Left lung (tissue), 10 donors: ENCODE measurements around the gene SPRED3. TPM values are rescaled to one million over a fixed set of nuclear protein-coding genes. Genes with fewer than 3 reads are reported as not detected.
"Not testable (repeated sequence)": the region's sequence is repeated elsewhere in the genome, so short reads cannot be mapped to it uniquely, and the experiment has no call there.

Source experiments
- ATAC-seq: fragments of 200-7000 bp; cut with Tn5 transposase; one replicate; pipeline ENCODE4 v1.9.1; 2020; ENCODE audit warnings: moderate library complexity
- DNase-seq, 4 donors: peaks; one replicate each; pipeline ENCODE4 v3.0.0-alpha.2; 2013 to 2020
- H3K27ac ChIP-seq, 2 donors: fragments of 200-600 bp; sonication (generic) in 1 of 2; one replicate each; pipeline versions ENCODE4 v1.5.0 to v1.8.0; 2020 to 2021
- H3K27me3 ChIP-seq, 2 donors: fragments of 200-600 bp; sonication (generic) in 1 of 2; one replicate each; pipeline versions ENCODE4 v1.5.0 to v1.8.0; 2020 to 2021
- H3K36me3 ChIP-seq, 2 donors: fragments of 200-600 bp; sonication (generic) in 1 of 2; one replicate each; pipeline versions ENCODE4 v1.5.0 to v1.8.0; 2020 to 2021
- H3K4me1 ChIP-seq, 2 donors: fragments of 200-600 bp; one replicate each; pipeline ENCODE4 v1.8.0; 2021
- H3K4me3 ChIP-seq, 2 donors: fragments of 200-600 bp; sonication (generic) in 1 of 2; one replicate each; pipeline versions ENCODE4 v1.5.0 to v1.8.0; 2020 to 2021; ENCODE audit warnings: mild to moderate bottlenecking in 1 of 2
- H3K9me3 ChIP-seq, 2 donors: fragments of 200-600 bp; sonication (generic) in 1 of 2; one replicate each; pipeline versions ENCODE4 v1.5.0 to v1.8.0; 2020 to 2021
- CTCF ChIP-seq, 2 donors: fragments of 200-600 bp; sonication (generic) in 1 of 2; IDR thresholded peaks; one replicate each; pipeline versions ENCODE4 v1.5.0 to v1.8.0; 2021; ENCODE audit warnings: antibody characterized with exemption in 2 of 2
- intact Hi-C, 2 donors: fragments of 100-400 bp; cut with DNase I; formaldehyde crosslinking; loops; one replicate each; pipeline versions ENCODE4 v1.11.2 to v1.14.2; 2022
- polyA plus RNA-seq, 6 donors: library from polyadenylated mRNA; unstranded; fragments of 120-200 nt; gene quantifications; one replicate each; pipeline ENCODE4 v1.2.1, GENCODE V29; 2013; ENCODE audit not compliant: insufficient read length in 6 of 6
- total RNA-seq, 2 donors: library from RNA; stranded (reverse); fragmentation: NEBNext Ultra II Directional; extraction: Animal tissue kit (Norgen Biotek cat#: 25700); gene quantifications; one replicate each; pipeline ENCODE4 v1.2.1, GENCODE V29; 2021
- donor health status: DM: no; HTN: yes; CAD: no.
- donor health status: DM: no; HTN: no; CAD: no.

Gene SPRED3
- total and polyA plus RNA-seq, 8 donors, result 0.27 to 1.9 (median 0.38) TPM

GRCh38 chr19:38362076-38362945, 26.2 kb upstream of the SPRED3 start:
- intact Hi-C loops, result no loop called here
- ATAC-seq (peak; percentile 91), DNase-seq (peak; percentile 32 to 94 (median 74))
- Histone ChIP-seq H3K4me1 (peaks cover 5 to 22% of the 10 kb centered on the region in 2 donors), H3K27ac (peak overlapping the region in 1 of 2 donors; percentile 4), H3K36me3 (no peaks in the 10 kb centered on the region), H3K4me3 (peak overlapping the region; percentile 54 to 66), H3K27me3 (peaks cover 4 to 47% of the 10 kb centered on the region in 2 donors), H3K9me3 (no peaks in the 10 kb centered on the region)
- no peak for TF ChIP-seq CTCF (IDR thresholded peaks at IDR 0.05)

GRCh38 chr19:38362946-38363688, 25.4 kb upstream of the SPRED3 start:
- intact Hi-C loops, H3K9me3 ChIP-seq, H3K27ac ChIP-seq, ATAC-seq, H3K36me3 ChIP-seq, DNase-seq: not testable (repeated sequence)
- peaks cover 5 to 22% of the 10 kb centered on the region in 2 donors for H3K4me1 ChIP-seq
- peak overlapping the region in 1 of 2 donors; percentile 66 for H3K4me3 ChIP-seq
- H3K27me3 ChIP-seq, result peaks cover 4 to 44% of the 10 kb centered on the region in 2 donors

GRCh38 chr19:38367041-38367440, 21.5 kb upstream of the SPRED3 start:
- peaks cover 5 to 9% of the 10 kb centered on the region in 2 donors for H3K4me1 ChIP-seq
- TF ChIP-seq CTCF (IDR thresholded peaks at IDR 0.05), result no peak
- no peak for DNase-seq

GRCh38 chr19:38369584-38369983, 18.9 kb upstream of the SPRED3 start:
- no peak for TF ChIP-seq CTCF (IDR thresholded peaks at IDR 0.05)

More at GRCh38 chr19:38367041-38367440, 21.5 kb upstream of the SPRED3 start:
- H3K36me3 ChIP-seq, result no peaks in the 10 kb centered on the region
- no peak for ATAC-seq
- no peak overlapping the region for H3K4me3 ChIP-seq
- H3K27ac ChIP-seq, result no peak overlapping the region
- peaks cover 0 to 5% of the 10 kb centered on the region in 2 donors for H3K27me3 ChIP-seq
- no peaks in the 10 kb centered on the region for H3K9me3 ChIP-seq
- intact Hi-C loops, result no loop called here

GRCh38 chr19:38370299-38370698, 18.2 kb upstream of the SPRED3 start:
- H3K36me3 ChIP-seq, result no peaks in the 10 kb centered on the region
- intact Hi-C loops, result no loop called here
- no peak overlapping the region for H3K4me3 ChIP-seq
- no peak for TF ChIP-seq CTCF (IDR thresholded peaks at IDR 0.05)
- ATAC-seq (no peak), DNase-seq (no peak)
- no peak overlapping the region for H3K27ac ChIP-seq
- no peaks in the 10 kb centered on the region for H3K9me3 ChIP-seq
- peaks cover 0 to 5% of the 10 kb centered on the region in 2 donors for H3K27me3 ChIP-seq
- H3K4me1 ChIP-seq, result peaks cover under 1 to 8% of the 10 kb centered on the region in 2 donors

More at GRCh38 chr19:38369584-38369983, 18.9 kb upstream of the SPRED3 start:
- H3K4me1 ChIP-seq, result peaks cover 0 to 5% of the 10 kb centered on the region in 2 donors
- no peak overlapping the region for H3K4me3 ChIP-seq
- no peaks in the 10 kb centered on the region for H3K36me3 ChIP-seq
- intact Hi-C loops, result no loop called here
- ATAC-seq, result no peak
- H3K27me3 ChIP-seq, result peaks cover 0 to 5% of the 10 kb centered on the region in 2 donors
- H3K27ac ChIP-seq, result no peak overlapping the region
- no peak for DNase-seq
- H3K9me3 ChIP-seq, result no peaks in the 10 kb centered on the region
